GM12864 (cell line): ENCODE results near the gene GLE1.

Experiments
- DNase-seq: peaks from one replicate; pipeline ENCODE4 v3.0.0-alpha.2; 2011; ENCODE audit warnings: low read depth
- H3K4me3 ChIP-seq: 2 replicates; pipeline ENCODE4 v1.5.1; 2011; ENCODE audit warnings: mild to moderate bottlenecking, low read depth, low read length, control low read depth
- TF ChIP-seq, protein P1 (sequence below): IDR thresholded peaks from 2 replicates; pipeline ENCODE4 v1.5.1; 2011; ENCODE audit warnings: low read depth, mild to moderate bottlenecking, moderate library complexity, low read length, control low read depth, inconsistent platforms; ENCODE audit errors: missing control alignments

The GLE1 gene

DNA sequence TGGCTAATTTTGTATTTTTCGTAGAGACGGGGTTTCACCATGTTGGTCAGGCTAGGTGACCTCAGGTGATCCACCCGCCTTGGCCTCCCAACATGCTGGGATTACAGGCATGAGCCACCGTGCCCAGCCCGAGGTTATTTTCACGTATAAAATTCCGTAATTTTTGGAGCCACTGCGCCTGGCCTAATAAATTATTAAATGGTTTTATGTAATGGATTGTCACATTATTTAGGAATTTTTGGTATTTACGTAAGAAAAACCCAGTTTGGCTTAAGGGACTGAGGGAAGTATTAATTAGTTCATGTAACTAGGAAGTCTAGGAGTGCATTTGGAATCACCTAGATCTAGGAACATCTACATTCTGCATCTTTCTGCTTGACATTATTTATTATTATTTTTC lies 8.3 kb downstream of the GLE1 start:
- no peak for DNase-seq
- TF ChIP-seq, protein P1, sequence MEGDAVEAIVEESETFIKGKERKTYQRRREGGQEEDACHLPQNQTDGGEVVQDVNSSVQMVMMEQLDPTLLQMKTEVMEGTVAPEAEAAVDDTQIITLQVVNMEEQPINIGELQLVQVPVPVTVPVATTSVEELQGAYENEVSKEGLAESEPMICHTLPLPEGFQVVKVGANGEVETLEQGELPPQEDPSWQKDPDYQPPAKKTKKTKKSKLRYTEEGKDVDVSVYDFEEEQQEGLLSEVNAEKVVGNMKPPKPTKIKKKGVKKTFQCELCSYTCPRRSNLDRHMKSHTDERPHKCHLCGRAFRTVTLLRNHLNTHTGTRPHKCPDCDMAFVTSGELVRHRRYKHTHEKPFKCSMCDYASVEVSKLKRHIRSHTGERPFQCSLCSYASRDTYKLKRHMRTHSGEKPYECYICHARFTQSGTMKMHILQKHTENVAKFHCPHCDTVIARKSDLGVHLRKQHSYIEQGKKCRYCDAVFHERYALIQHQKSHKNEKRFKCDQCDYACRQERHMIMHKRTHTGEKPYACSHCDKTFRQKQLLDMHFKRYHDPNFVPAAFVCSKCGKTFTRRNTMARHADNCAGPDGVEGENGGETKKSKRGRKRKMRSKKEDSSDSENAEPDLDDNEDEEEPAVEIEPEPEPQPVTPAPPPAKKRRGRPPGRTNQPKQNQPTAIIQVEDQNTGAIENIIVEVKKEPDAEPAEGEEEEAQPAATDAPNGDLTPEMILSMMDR, result no peak
- no peak overlapping the region for H3K4me3 ChIP-seq

DNA sequence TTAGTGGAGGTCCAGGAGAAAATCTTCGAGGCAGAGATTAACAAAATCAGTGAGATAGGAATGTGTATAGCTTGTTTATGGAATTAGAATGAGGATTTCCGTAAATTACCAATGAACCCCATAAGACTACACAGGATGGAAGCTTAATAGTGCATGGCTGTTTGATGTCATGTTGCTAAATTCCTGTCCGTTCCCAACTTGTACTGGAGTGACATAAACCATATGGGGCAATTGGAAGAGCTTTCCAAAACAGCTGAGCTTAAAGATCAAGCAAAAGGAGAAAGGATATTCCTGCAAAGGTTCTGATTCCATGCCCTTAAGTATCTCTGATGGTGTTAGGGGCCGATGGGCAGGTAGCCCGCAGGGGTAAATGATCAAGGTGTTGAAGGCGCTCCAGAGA lies 17.4 kb downstream of the GLE1 start:
- no peak for DNase-seq
- TF ChIP-seq, protein P1, result no peak
- no peak overlapping the region for H3K4me3 ChIP-seq

DNA sequence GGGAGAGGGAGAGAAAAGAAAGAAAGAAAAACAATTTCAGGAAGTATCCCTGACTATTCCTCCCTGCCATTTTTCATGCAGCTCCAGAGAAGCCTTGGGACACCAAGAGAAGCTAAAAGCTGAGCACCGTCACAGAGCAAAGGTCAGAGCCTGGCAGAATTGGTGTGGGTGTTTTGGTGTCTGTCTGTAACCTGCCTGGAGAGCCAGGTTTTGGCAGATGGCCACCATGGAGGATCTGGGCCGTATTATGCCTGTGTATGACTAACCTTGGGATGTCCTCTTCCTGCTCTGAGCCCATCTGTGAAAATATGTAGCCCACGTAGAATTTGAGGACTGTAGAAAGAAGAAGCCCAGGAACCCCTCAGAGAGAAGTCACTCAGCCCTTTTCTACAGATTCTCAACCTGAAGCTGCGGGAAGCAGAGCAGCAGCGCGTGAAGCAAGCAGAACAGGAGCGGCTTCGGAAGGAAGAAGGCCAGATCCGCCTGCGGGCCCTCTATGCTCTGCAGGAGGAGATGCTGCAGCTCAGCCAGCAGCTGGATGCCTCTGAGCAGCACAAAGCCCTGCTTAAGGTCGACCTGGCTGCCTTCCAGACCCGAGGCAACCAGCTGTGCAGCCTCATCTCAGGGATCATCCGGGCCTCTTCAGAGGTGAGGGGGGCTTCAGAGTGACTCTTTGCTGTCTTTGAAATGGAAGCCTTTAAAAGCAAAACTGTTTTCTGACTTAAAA lies 18.8 kb downstream of the GLE1 start:
- H3K4me3 ChIP-seq, result no peak overlapping the region
- DNase-seq, result no peak
- TF ChIP-seq, protein P1, result no peak

DNA sequence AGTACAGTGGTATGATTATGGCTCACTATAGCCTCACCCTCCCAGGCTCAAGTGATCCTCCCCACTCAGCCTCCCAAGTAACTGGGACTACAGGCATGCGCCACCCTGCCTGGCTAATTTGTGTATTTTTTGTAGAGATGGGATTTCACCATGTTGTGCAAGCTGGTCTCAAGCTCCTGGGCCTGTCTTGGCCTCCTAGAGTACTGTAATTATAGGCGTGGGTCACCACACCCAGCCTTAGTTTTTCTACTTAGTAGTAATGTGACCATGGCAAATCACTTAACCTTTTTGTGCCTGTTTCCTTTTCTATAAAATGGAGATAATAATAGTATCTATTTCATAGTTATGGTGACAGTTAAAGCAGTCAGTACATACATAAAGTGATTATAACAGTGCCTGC lies 22.2 kb downstream of the GLE1 start:
- TF ChIP-seq, protein P1, result no peak

DNA sequence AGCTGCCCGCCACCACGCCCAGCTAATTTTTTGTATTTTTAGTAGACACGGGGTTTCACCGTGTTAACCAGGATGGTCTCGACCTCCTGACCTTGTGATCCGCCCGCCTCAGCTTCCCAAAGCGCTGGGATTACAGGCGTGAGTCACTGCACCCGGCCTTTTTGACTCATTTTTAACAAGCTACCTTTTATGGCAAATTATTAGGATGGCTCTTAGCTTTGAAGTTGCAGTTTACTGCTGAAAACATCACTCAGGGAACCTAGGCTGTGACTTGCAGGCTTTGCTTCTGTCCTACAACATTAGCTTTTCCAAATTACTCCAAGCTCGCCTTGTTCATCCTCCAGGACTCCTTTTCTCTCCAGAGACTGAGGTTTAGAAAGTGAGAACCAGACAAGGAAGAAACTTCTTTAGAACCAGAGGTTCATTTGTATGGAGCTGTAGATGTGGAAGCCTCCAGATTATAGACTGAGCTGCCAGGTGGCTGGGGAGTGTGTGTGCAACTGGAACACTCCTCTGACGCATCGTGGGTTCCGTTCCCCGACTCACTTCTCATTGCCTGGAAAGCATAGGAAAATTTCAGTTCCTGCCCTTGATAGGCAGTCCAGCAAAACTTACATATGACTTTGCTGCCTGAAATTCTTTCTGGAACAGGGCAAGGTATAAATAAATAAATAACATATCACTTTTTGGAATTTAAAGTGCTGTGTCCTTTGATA lies 24.1 kb downstream of the GLE1 start:
- TF ChIP-seq, protein P1, result no peak
- H3K4me3 ChIP-seq, result no peak overlapping the region
- DNase-seq, result no peak

More for the DNA sequence above, 22.2 kb downstream of the GLE1 start:
- no peak for DNase-seq
- no peak overlapping the region for H3K4me3 ChIP-seq

DNA sequence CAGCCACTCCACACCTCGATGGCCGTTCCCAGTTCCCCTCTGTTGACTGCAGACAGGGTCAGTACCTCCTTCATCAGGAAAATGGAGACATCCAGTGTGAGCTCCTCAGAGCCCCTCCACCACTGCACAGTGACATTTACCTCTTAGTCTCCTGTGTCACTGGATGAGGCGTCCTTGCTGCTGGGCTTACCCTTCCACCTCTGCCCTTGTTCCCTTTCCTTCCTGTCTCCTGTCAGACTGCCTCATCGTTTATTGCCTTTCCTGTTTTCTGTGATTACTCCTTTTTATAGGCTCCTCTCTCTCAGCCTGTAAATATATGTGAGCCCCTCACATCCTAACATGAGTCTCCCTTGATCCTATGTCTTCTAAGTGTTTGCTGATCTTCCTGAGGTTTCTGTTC lies 24.7 kb downstream of the GLE1 start:
- TF ChIP-seq, protein P1, result no peak
- no peak overlapping the region for H3K4me3 ChIP-seq
- no peak for DNase-seq
